Inflammatory macrophage treated with lipopolysaccharide for 4 hours (primary cell): ENCODE results near the gene CKB.

Source experiments
- DNase-seq: peaks from one replicate; pipeline ENCODE4 v3.0.0-alpha.2; 2020

CKB gene

GRCh38 chr14:103522649-103523574 lies at the start of gene CKB:
CKB (minus strand) TSS chr14:103522830; CDS start chr14:103522493, 337 bp downstream.
- DNase-seq = peak; percentile 65

- no peak for DNase-seq
These were observed 46.8 kb upstream of the CKB start for GRCh38 chr14:103569408-103569807.

GRCh38 chr14:103568952-103569351 lies 46.3 kb upstream of the CKB start:
- DNase-seq = no peak

GRCh38 chr14:103563844-103564505 lies 41.3 kb upstream of the CKB start:
- no peak for DNase-seq

- DNase-seq = no peak
These were observed 40.6 kb upstream of the CKB start for GRCh38 chr14:103563226-103563620.

GRCh38 chr14:103562429-103563225 lies 40.0 kb upstream of the CKB start, which contains the start of the genes BAG5 and COA8:
BAG5 (minus strand) TSS chr14:103562657; CDS start chr14:103561164, 1,493 bp downstream.
COA8 (plus strand) TSS chr14:103562960; CDS start chr14:103563002, 42 bp downstream.
- DNase-seq = peak; percentile 81

GRCh38 chr14:103562179-103562428 lies 39.5 kb upstream of the CKB start:
- DNase-seq = peak; percentile 45

- peak; percentile 47 for DNase-seq
These were observed 39.0 kb upstream of the CKB start for GRCh38 chr14:103561381-103562178.

- peak; percentile 40 for DNase-seq
These were observed 38.1 kb upstream of the CKB start for GRCh38 chr14:103560691-103561090.

- DNase-seq = no peak
These were observed 37.1 kb upstream of the CKB start for GRCh38 chr14:103559766-103560165.

- no peak for DNase-seq
These were observed 35.6 kb upstream of the CKB start for GRCh38 chr14:103558071-103558882.

GRCh38 chr14:103556946-103557758 lies 34.5 kb upstream of the CKB start:
- DNase-seq = no peak

- no peak for DNase-seq
These were observed 33.1 kb upstream of the CKB start for GRCh38 chr14:103555559-103556337.

- no peak for DNase-seq
These were observed 30.2 kb upstream of the CKB start for GRCh38 chr14:103552846-103553210.

GRCh38 chr14:103552011-103552845 lies 29.6 kb upstream of the CKB start:
- no peak for DNase-seq

- no peak for DNase-seq
These were observed 28.7 kb upstream of the CKB start for GRCh38 chr14:103551338-103551762.

GRCh38 chr14:103550451-103551337 lies 28.1 kb upstream of the CKB start:
- DNase-seq = no peak
